SK-N-SH (cell line): ENCODE measurements around the gene BTAF1. TPM values are rescaled to one million over a fixed set of nuclear protein-coding genes. Genes with fewer than 3 reads are reported as not detected.

ENCODE experiments used
- CTCF ChIA-PET: fragments of 300-600, 350-600 bp; formaldehyde crosslinking; extraction: SDS; loops from one replicate; lab custom pipeline; 2021; lab: Yijun Ruan, JAX
- POLR2A ChIA-PET: fragments of 350-600 bp; sonication (Branson Sonifier 250); formaldehyde crosslinking; extraction: SDS; loops from one replicate; lab custom pipeline; 2020; ENCODE audit warnings: antibody characterized with exemption, inconsistent platforms; lab: Yijun Ruan, JAX
- DNase-seq: peaks from one replicate; pipeline ENCODE4 v3.0.0; 2012
- H2AFZ ChIP-seq: fragments of 200-600 bp; sonication (generic); 2 replicates; pipeline ENCODE4 v1.8.1; 2016; ENCODE audit warnings: antibody characterized with exemption, mild to moderate bottlenecking, low read depth
- H3F3A ChIP-seq: fragments of 200-600 bp; sonication (generic); replicated peaks from 2 replicates; pipeline ENCODE3; 2016; ENCODE audit warnings: antibody characterized with exemption, mild to moderate bottlenecking; ENCODE audit not compliant: insufficient read depth
- H3K27ac ChIP-seq, 2 experiments: fragments of 200-500 bp in 1 of 2; fragments of 200-600 bp in 1 of 2; sonication (Bioruptor generic) in 1 of 2; sonication (generic), shearing (Covaris generic) in 1 of 2; 2 replicates each; pipeline versions ENCODE4 v1.5.1 to v1.6.1; 2014 to 2016; ENCODE audit warnings: low read depth in 2 of 2, inconsistent platforms in 1 of 2, low read length in 1 of 2, mild to moderate bottlenecking in 1 of 2, mixed read lengths in 1 of 2
- H3K27me3 ChIP-seq: fragments of 200-600 bp; sonication (generic), shearing (Covaris generic); 2 replicates; pipeline ENCODE4 v1.6.1; 2016; ENCODE audit warnings: mixed run types; ENCODE audit not compliant: insufficient read depth
- H3K36me3 ChIP-seq, 2 experiments: fragments of 200-500 bp in 1 of 2; fragments of 200-600 bp in 1 of 2; sonication (Bioruptor generic) in 1 of 2; sonication (generic) in 1 of 2; replicated peaks in 1 of 2; 2 replicates each; pipeline versions ENCODE3 to v1.5.1; 2014 to 2016; ENCODE audit warnings: low read length in 1 of 2, mild to moderate bottlenecking in 1 of 2; ENCODE audit not compliant: insufficient read depth in 2 of 2, control insufficient read depth in 1 of 2
- H3K4me1 ChIP-seq, 2 experiments: fragments of 200-500 bp in 1 of 2; fragments of 200-600 bp in 1 of 2; sonication (Bioruptor generic) in 1 of 2; sonication (generic), shearing (Covaris generic) in 1 of 2; 2 replicates each; pipeline versions ENCODE4 v1.5.1 to v1.6.1; 2014 to 2016; ENCODE audit warnings: low read depth in 1 of 2, low read length in 1 of 2, mixed run types in 1 of 2; ENCODE audit not compliant: insufficient read depth in 2 of 2, control insufficient read depth in 1 of 2
- H3K4me2 ChIP-seq: fragments of 200-600 bp; sonication (generic), shearing (Covaris generic); 2 replicates; pipeline ENCODE4 v1.6.1; 2017; ENCODE audit warnings: mixed run types
- H3K4me3 ChIP-seq, 2 experiments: fragments of 200-500 bp in 1 of 2; fragments of 200-600 bp in 1 of 2; sonication (Bioruptor generic) in 1 of 2; sonication (generic), shearing (Covaris generic) in 1 of 2; 2 replicates each; pipeline versions ENCODE4 v1.5.1 to v1.8.1; 2014 to 2016; ENCODE audit warnings: low read depth in 2 of 2, inconsistent platforms in 1 of 2, low read length in 1 of 2, mild to moderate bottlenecking in 1 of 2, mixed read lengths in 1 of 2, moderate library complexity in 1 of 2
- H3K79me2 ChIP-seq: fragments of 200-600 bp; sonication (generic); 2 replicates; pipeline ENCODE4 v1.8.1; 2017; ENCODE audit warnings: mild to moderate bottlenecking; ENCODE audit not compliant: insufficient read depth
- H3K9ac ChIP-seq: fragments of 200-600 bp; sonication (generic); 2 replicates; pipeline ENCODE4 v1.6.1; 2017; ENCODE audit warnings: mixed run types
- H3K9me2 ChIP-seq: fragments of 200-600 bp; sonication (generic); 2 replicates; pipeline ENCODE4 v1.6.1; 2017; ENCODE audit warnings: mixed run types
- H3K9me3 ChIP-seq: fragments of 200-600 bp; sonication (generic); 2 replicates; pipeline ENCODE4 v1.6.1; 2017; ENCODE audit warnings: mixed run types, mild to moderate bottlenecking, moderate library complexity
- H4K20me1 ChIP-seq: fragments of 200-600 bp; sonication (generic); 2 replicates; pipeline ENCODE4 v1.6.1; 2017; ENCODE audit warnings: mild to moderate bottlenecking, mixed run types; ENCODE audit not compliant: insufficient read depth
- EP300 ChIP-seq, 2 experiments: IDR thresholded peaks; 2 replicates each; pipeline versions ENCODE4 v1.4.0 to v1.6.1; 2012; ENCODE audit warnings: borderline replicate concordance in 1 of 2, low read depth in 1 of 2, low read length in 1 of 2
- FOSL2 ChIP-seq: IDR thresholded peaks from 2 replicates; pipeline ENCODE4 v1.4.0; 2012; ENCODE audit warnings: low read depth, mild to moderate bottlenecking, moderate library complexity, borderline replicate concordance
- FOXJ3 ChIP-seq: sonication (generic); formaldehyde crosslinking; IDR thresholded peaks from 2 replicates; pipeline ENCODE4 v1.5.1; 2020; ENCODE audit warnings: mild to moderate bottlenecking, missing genetic modification reagents
- GABPA ChIP-seq: IDR thresholded peaks from 2 replicates; pipeline ENCODE4 v1.4.0; 2012; ENCODE audit warnings: low read depth, mild to moderate bottlenecking
- JUND ChIP-seq: IDR thresholded peaks from 2 replicates; pipeline ENCODE4 v1.4.0; 2012
- NFIC ChIP-seq: IDR thresholded peaks from 2 replicates; pipeline ENCODE4 v1.4.0; 2012; ENCODE audit warnings: borderline replicate concordance
- NRF1 ChIP-seq: IDR thresholded peaks from 2 replicates; pipeline ENCODE4 v1.6.1; 2012; ENCODE audit warnings: low read depth, mild to moderate bottlenecking, low read length
- RFX5 ChIP-seq: IDR thresholded peaks from 2 replicates; pipeline ENCODE4 v1.6.1; 2012; ENCODE audit warnings: mild to moderate bottlenecking, improper control_type of control experiment, low read length
- SMC3 ChIP-seq: IDR thresholded peaks from 2 replicates; pipeline ENCODE4 v1.6.1; 2012; ENCODE audit warnings: low read depth, low read length, improper control_type of control experiment
- TAF1 ChIP-seq: IDR thresholded peaks from 2 replicates; pipeline ENCODE4 v1.6.1; 2012; ENCODE audit warnings: low read depth, mild to moderate bottlenecking, low read length, moderate library complexity, borderline replicate concordance
- TEAD4 ChIP-seq: IDR thresholded peaks from 2 replicates; pipeline ENCODE4 v1.4.0; 2012; ENCODE audit warnings: mild to moderate bottlenecking, borderline replicate concordance; ENCODE audit not compliant: insufficient read depth
- WGBS: methylation state at CpG from one replicate; pipeline ENCODE4 v1.1.6; 2017; ENCODE audit warnings: low lambda C conversion rate; 5-methylcytosine and 5-hydroxymethylcytosine counted together
- polyA plus RNA-seq, 3 experiments: library from polyadenylated mRNA; depleted of rRNA; stranded (reverse); fragments of >200 nt; gene quantifications; 2 replicates each; pipeline ENCODE4 v1.2.3, GENCODE V29; 2012
- TF ChIP-seq, protein P1 (sequence below): fragments of 200-600 bp; sonication (generic); IDR thresholded peaks from 2 replicates; pipeline ENCODE4 v1.6.1; 2017; ENCODE audit warnings: antibody characterized with exemption, mild to moderate bottlenecking, moderate library complexity
- TF ChIP-seq, protein P2 (sequence below): fragments of 150-350 bp; IDR thresholded peaks from 2 replicates; pipeline ENCODE4 v1.6.1; 2017; ENCODE audit warnings: antibody characterized with exemption, low read length, low read depth, borderline replicate concordance
- TF ChIP-seq, protein P3 (sequence below): IDR thresholded peaks from 2 replicates; pipeline ENCODE4 v1.4.0; 2012; ENCODE audit warnings: low read depth, borderline replicate concordance
- TF ChIP-seq, protein P4 (sequence below): IDR thresholded peaks from 2 replicates; pipeline ENCODE4 v1.6.1; 2012; ENCODE audit warnings: mild to moderate bottlenecking, low read depth, low read length, moderate library complexity

Gene BTAF1
- polyA plus RNA-seq, 1 of the 3 experiments (the other 2 are of a cell fraction): 9.8 TPM

DNA sequence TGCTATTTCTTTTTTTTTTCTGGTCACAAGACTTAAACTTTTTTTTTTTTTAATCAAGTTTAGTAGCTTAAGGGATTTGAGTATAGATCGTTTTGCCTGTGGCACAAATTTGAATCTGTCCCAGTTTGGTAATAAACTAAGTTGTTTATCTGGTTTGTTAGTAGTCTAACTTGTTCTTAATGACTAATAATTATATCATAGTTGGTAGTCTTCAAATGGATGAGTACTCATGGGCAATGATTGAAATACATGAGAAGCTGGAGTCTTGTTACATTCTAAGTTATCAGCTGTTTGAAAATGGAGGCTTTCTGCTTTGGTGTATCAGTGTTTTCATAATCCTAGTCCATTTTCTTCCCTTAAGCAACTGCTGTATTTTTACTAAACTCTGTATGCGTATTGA, 12.3 kb downstream of the BTAF1 start:
- DNase-seq: no peak

More for the DNA sequence above, 12.3 kb downstream of the BTAF1 start:
- CTCF ChIA-PET: interaction anchor here (0.6 to 0.8 kb wide), 2 partner anchors 27 to 29 kb away, joined by 3 read pairs; partner anchors contain the start of gene FGFBP3
- Histone ChIP-seq H3K9me2 (no peaks in the 10 kb centered on the region), H3K9ac (no peak overlapping the region), H3K27ac (no peak overlapping the region), H3K4me3 (no peak overlapping the region), H3F3A (peaks cover 9% of the 10 kb centered on the region), H3K9me3 (no peaks in the 10 kb centered on the region), H3K4me2 (no peak overlapping the region), H2AFZ (no peak overlapping the region), H4K20me1 (peaks cover 20% of the 10 kb centered on the region), H3K27me3 (no peaks in the 10 kb centered on the region), H3K79me2 (peaks cover 96% of the 10 kb centered on the region), H3K4me1 (peaks cover 0 to 7% of the 10 kb centered on the region in 2 experiments; a peak in 3 of 4 replicates), H3K36me3 (peaks cover 42 to 53% of the 10 kb centered on the region in 2 experiments)
- WGBS: 89% methylated on average over 2 of the region's 2 CpGs
- POLR2A ChIA-PET: no interaction called here
- TF ChIP-seq RFX5 (no peak), NRF1 (no peak), SMC3 (no peak), JUND (no peak), EP300 (IDR thresholded peaks at IDR 0.05; ENCODE audit: borderline replicate concordance in 1 of 2, low read depth in 1 of 2, low read length in 1 of 2) (no peak), GABPA (no peak), FOSL2 (no peak), TEAD4 (no peak), TAF1 (no peak), FOXJ3 (CRISPR knock-in tag) (no peak), NFIC (no peak)
- TF ChIP-seq, protein P1, sequence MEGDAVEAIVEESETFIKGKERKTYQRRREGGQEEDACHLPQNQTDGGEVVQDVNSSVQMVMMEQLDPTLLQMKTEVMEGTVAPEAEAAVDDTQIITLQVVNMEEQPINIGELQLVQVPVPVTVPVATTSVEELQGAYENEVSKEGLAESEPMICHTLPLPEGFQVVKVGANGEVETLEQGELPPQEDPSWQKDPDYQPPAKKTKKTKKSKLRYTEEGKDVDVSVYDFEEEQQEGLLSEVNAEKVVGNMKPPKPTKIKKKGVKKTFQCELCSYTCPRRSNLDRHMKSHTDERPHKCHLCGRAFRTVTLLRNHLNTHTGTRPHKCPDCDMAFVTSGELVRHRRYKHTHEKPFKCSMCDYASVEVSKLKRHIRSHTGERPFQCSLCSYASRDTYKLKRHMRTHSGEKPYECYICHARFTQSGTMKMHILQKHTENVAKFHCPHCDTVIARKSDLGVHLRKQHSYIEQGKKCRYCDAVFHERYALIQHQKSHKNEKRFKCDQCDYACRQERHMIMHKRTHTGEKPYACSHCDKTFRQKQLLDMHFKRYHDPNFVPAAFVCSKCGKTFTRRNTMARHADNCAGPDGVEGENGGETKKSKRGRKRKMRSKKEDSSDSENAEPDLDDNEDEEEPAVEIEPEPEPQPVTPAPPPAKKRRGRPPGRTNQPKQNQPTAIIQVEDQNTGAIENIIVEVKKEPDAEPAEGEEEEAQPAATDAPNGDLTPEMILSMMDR: no peak
- TF ChIP-seq, protein P2, sequence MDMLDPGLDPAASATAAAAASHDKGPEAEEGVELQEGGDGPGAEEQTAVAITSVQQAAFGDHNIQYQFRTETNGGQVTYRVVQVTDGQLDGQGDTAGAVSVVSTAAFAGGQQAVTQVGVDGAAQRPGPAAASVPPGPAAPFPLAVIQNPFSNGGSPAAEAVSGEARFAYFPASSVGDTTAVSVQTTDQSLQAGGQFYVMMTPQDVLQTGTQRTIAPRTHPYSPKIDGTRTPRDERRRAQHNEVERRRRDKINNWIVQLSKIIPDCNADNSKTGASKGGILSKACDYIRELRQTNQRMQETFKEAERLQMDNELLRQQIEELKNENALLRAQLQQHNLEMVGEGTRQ: no peak
- TF ChIP-seq, protein P3, sequence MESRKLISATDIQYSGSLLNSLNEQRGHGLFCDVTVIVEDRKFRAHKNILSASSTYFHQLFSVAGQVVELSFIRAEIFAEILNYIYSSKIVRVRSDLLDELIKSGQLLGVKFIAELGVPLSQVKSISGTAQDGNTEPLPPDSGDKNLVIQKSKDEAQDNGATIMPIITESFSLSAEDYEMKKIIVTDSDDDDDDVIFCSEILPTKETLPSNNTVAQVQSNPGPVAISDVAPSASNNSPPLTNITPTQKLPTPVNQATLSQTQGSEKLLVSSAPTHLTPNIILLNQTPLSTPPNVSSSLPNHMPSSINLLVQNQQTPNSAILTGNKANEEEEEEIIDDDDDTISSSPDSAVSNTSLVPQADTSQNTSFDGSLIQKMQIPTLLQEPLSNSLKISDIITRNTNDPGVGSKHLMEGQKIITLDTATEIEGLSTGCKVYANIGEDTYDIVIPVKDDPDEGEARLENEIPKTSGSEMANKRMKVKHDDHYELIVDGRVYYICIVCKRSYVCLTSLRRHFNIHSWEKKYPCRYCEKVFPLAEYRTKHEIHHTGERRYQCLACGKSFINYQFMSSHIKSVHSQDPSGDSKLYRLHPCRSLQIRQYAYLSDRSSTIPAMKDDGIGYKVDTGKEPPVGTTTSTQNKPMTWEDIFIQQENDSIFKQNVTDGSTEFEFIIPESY: no peak
- TF ChIP-seq, protein P4, sequence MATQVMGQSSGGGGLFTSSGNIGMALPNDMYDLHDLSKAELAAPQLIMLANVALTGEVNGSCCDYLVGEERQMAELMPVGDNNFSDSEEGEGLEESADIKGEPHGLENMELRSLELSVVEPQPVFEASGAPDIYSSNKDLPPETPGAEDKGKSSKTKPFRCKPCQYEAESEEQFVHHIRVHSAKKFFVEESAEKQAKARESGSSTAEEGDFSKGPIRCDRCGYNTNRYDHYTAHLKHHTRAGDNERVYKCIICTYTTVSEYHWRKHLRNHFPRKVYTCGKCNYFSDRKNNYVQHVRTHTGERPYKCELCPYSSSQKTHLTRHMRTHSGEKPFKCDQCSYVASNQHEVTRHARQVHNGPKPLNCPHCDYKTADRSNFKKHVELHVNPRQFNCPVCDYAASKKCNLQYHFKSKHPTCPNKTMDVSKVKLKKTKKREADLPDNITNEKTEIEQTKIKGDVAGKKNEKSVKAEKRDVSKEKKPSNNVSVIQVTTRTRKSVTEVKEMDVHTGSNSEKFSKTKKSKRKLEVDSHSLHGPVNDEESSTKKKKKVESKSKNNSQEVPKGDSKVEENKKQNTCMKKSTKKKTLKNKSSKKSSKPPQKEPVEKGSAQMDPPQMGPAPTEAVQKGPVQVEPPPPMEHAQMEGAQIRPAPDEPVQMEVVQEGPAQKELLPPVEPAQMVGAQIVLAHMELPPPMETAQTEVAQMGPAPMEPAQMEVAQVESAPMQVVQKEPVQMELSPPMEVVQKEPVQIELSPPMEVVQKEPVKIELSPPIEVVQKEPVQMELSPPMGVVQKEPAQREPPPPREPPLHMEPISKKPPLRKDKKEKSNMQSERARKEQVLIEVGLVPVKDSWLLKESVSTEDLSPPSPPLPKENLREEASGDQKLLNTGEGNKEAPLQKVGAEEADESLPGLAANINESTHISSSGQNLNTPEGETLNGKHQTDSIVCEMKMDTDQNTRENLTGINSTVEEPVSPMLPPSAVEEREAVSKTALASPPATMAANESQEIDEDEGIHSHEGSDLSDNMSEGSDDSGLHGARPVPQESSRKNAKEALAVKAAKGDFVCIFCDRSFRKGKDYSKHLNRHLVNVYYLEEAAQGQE: no peak
